Measurements from ENCODE around the gene CISD3. TPM values are rescaled to one million over a fixed set of nuclear protein-coding genes. Genes with fewer than 3 reads are reported as not detected.

Gene CISD3
- total and polyA plus RNA-seq, 2 donors (not counting 1 experiment from before 2014, with no cell fraction given): 5.0 to 11.3 TPM

DNA sequence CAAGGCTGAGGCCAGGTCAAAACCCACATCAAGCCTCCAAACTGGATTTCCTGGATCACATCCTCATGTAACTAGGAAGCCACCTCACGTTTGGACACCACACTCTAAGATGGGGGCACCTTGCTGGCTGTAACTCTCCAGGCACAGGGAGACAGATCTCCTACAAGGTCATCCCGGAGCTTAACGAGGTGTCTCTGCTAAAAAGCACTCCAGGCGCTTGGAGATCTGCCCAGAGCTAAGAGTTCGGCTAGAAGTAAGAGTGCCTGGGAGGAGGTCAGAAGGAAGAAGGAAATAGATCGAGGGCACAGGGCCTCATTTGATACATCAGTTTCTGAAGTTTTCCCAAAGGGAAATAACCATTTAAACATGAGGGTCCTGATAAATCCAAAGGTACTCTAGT, 38.3 kb downstream of the CISD3 start:
- ChIA-PET CTCF (no interaction called here), POLR2A (no interaction called here)
- TF ChIP-seq, protein P1, sequence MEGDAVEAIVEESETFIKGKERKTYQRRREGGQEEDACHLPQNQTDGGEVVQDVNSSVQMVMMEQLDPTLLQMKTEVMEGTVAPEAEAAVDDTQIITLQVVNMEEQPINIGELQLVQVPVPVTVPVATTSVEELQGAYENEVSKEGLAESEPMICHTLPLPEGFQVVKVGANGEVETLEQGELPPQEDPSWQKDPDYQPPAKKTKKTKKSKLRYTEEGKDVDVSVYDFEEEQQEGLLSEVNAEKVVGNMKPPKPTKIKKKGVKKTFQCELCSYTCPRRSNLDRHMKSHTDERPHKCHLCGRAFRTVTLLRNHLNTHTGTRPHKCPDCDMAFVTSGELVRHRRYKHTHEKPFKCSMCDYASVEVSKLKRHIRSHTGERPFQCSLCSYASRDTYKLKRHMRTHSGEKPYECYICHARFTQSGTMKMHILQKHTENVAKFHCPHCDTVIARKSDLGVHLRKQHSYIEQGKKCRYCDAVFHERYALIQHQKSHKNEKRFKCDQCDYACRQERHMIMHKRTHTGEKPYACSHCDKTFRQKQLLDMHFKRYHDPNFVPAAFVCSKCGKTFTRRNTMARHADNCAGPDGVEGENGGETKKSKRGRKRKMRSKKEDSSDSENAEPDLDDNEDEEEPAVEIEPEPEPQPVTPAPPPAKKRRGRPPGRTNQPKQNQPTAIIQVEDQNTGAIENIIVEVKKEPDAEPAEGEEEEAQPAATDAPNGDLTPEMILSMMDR (IDR thresholded peaks at IDR 0.05): no peak
- TF ChIP-seq EZH2 (IDR thresholded peaks at IDR 0.05; ENCODE audit: borderline replicate concordance, insufficient read depth, low read depth, low read length, poor library complexity, severe bottlenecking): no peak
- intact Hi-C loops (cut with micrococcal nuclease): no loop called here
- H3K9me3 ChIP-seq (ENCODE audit: control extremely low read depth in 1 of 3, control insufficient read depth in 2 of 3, insufficient read depth in 1 of 3, low read length in 2 of 3): no peaks in the 10 kb centered on the region
- H3K9ac ChIP-seq (ENCODE audit: low read length): no peak overlapping the region
- no peak overlapping the region for H2AFZ ChIP-seq (ENCODE audit: insufficient read depth, low read depth, low read length, poor library complexity, severe bottlenecking)
- no peaks in the 10 kb centered on the region for H3K4me1 ChIP-seq (ENCODE audit: control insufficient read depth in 2 of 2, insufficient read depth in 2 of 2, low read length in 2 of 2)
- DNase-seq: no peak
- H3K79me2 ChIP-seq (ENCODE audit: control insufficient read depth, insufficient read depth, low read length): no peaks in the 10 kb centered on the region
- no peaks in the 10 kb centered on the region for H3K27me3 ChIP-seq (replicated peaks in 1 of 4; ENCODE audit: control extremely low read depth in 1 of 4, control insufficient read depth in 3 of 4, insufficient read depth in 4 of 4, low read length in 3 of 4)
- no peak overlapping the region for H3K4me3 ChIP-seq (ENCODE audit: control extremely low read depth in 1 of 5, extremely low read depth in 1 of 5, insufficient read depth in 1 of 5, low read depth in 2 of 5, low read length in 4 of 5)
- ATAC-seq (ENCODE audit: low read depth): no peak
- peaks cover 2 to 78% of the 10 kb centered on the region in 2 experiments for H3K36me3 ChIP-seq (replicated peaks in 1 of 2; ENCODE audit: control extremely low read depth in 1 of 2, control insufficient read depth in 1 of 2, extremely low read depth in 1 of 2, insufficient read depth in 2 of 2, low read length in 1 of 2)
- Mint-ChIP-seq H3K9me3 (ENCODE audit: insufficient read depth) (no peaks in the 10 kb centered on the region), H3K27me3 (no peaks in the 10 kb centered on the region), H3K4me3 (no peak overlapping the region), H3K27ac (no peak overlapping the region), H3K4me1 (no peaks in the 10 kb centered on the region)
- WGBS (ENCODE audit: insufficient coverage): 96% methylated on average over 5 of the region's 6 CpGs
- no peak overlapping the region for H3K27ac ChIP-seq (ENCODE audit: low read length in 2 of 2)
- H3K4me2 ChIP-seq (replicated peaks; ENCODE audit: low read depth, low read length, poor library complexity, severe bottlenecking): no peak overlapping the region
- no peaks in the 10 kb centered on the region for H4K20me1 ChIP-seq (ENCODE audit: control insufficient read depth, insufficient read depth, low read length, poor library complexity, severe bottlenecking)

DNA sequence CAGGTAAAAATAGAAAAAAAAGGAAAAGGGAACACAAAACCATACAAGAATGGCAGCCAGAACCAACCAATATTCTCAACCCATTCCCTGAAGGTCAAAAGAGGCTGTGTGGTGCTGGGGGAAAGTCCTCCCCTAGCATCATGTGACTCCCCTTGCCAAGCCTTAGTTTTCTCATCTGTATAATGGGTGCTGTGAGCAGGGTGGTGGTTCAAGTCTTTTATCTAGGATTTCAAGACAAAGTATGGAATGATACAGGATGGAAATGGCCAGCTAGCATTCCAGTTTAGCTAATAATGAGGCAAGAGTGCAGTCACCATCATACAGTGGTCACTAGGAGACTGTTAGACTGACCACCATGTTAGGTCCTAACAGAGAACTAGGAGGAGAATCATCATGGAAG, 43.1 kb downstream of the CISD3 start:
- intact Hi-C loops (cut with micrococcal nuclease): no loop called here
- Histone ChIP-seq H3K4me3 (ENCODE audit: control extremely low read depth in 1 of 5, extremely low read depth in 1 of 5, insufficient read depth in 1 of 5, low read depth in 2 of 5, low read length in 4 of 5) (no peak overlapping the region), H3K79me2 (ENCODE audit: control insufficient read depth, insufficient read depth, low read length) (no peaks in the 10 kb centered on the region), H3K4me2 (replicated peaks; ENCODE audit: low read depth, low read length, poor library complexity, severe bottlenecking) (no peak overlapping the region), H2AFZ (ENCODE audit: insufficient read depth, low read depth, low read length, poor library complexity, severe bottlenecking) (no peak overlapping the region), H3K9me3 (ENCODE audit: control extremely low read depth in 1 of 3, control insufficient read depth in 2 of 3, insufficient read depth in 1 of 3, low read length in 2 of 3) (no peaks in the 10 kb centered on the region), H3K27ac (ENCODE audit: low read length in 2 of 2) (no peak overlapping the region), H3K9ac (ENCODE audit: low read length) (no peak overlapping the region), H4K20me1 (ENCODE audit: control insufficient read depth, insufficient read depth, low read length, poor library complexity, severe bottlenecking) (no peaks in the 10 kb centered on the region), H3K27me3 (replicated peaks in 1 of 4; ENCODE audit: control extremely low read depth in 1 of 4, control insufficient read depth in 3 of 4, insufficient read depth in 4 of 4, low read length in 3 of 4) (no peaks in the 10 kb centered on the region), H3K36me3 (replicated peaks in 1 of 2; ENCODE audit: control extremely low read depth in 1 of 2, control insufficient read depth in 1 of 2, extremely low read depth in 1 of 2, insufficient read depth in 2 of 2, low read length in 1 of 2) (peaks cover 3 to 70% of the 10 kb centered on the region in 2 experiments), H3K4me1 (ENCODE audit: control insufficient read depth in 2 of 2, insufficient read depth in 2 of 2, low read length in 2 of 2) (no peaks in the 10 kb centered on the region)
- Mint-ChIP-seq H3K4me3 (no peak overlapping the region), H3K27me3 (no peaks in the 10 kb centered on the region), H3K9me3 (ENCODE audit: insufficient read depth) (no peaks in the 10 kb centered on the region), H3K27ac (no peak overlapping the region), H3K4me1 (no peaks in the 10 kb centered on the region)
- TF ChIP-seq EZH2 (IDR thresholded peaks at IDR 0.05; ENCODE audit: borderline replicate concordance, insufficient read depth, low read depth, low read length, poor library complexity, severe bottlenecking): no peak
- TF ChIP-seq, protein P1 (IDR thresholded peaks at IDR 0.05): no peak
- DNase-seq: no peak
- CTCF ChIA-PET: interaction anchor here (0.8 kb wide), 1 partner anchor 92 kb away, joined by 3 read pairs; no protein-coding TSS in a partner anchor
- POLR2A ChIA-PET: no interaction called here
- ATAC-seq (ENCODE audit: low read depth): no peak
